HG02938 (cell line): ENCODE measurements around the gene SLC25A33.

Experiments used
- ATAC-seq: cut with Tn5 transposase; IDR thresholded peaks from one replicate; pipeline ENCODE4 v1.9.1; 2021; ENCODE audit warnings: mild to moderate bottlenecking, moderate library complexity; ENCODE audit not compliant: unreplicated experiment

SLC25A33 gene

DNA sequence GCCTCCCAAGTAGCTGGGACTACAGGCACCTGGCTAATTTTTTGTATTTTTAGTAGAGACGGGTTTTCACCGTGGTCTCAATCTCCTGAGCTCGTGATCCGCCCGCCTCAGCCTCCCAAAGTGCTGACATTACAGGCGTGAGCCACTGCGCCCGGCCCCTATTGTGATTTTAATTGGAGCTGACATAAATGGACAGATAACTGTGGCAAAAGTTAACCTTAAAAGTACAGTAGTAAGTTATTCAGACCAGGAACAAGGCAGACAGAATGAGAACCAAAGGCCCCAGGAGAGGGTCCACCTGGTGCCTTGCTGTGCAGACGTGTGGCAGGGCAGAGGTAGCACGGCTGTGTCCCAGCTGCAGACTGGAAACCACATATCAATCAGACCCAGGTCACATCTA, 60.5 kb downstream of the SLC25A33 start:
- ATAC-seq, result no peak

DNA sequence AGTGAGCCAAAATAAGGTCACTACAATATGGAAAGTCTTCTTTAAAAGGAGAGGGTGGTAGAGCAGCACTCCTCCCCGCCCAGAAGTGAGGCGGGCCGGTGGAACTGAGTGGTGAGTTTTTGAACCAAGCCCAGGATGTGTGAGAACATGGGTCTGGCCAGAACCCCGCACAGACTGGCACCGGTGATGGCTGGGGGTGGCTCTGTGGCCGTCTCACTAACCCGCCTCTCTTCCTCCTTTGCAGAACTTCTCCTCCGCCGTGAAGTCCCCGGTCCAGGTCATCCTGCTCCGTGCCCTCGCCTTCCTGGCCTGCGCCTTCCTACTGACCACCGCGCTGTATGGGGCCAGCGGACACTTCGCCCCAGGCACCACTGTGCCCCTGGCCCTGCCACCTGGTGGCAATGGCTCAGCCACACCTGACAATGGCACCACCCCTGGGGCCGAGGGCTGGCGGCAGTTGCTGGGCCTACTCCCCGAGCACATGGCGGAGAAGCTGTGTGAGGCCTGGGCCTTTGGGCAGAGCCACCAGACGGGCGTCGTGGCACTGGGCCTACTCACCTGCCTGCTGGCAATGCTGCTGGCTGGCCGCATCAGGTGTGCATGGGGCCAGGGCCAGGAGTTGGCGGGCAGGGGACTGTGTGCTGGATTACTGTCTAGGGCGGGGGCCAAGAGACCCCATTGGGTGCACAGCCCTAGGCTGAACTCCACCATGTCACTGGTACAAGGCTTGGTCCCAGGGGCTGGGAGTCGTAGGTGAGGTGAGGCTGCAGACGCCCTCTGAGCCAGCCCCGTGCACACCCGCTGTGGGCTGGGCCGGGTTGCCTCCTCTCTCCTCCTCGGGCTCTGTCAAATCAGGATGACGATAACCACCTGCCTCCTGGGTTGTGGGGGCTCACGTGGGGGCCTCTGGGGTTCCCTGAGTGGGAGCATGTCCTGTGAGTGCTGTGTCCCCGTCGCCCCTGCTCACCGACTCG, 61.9 kb downstream of the SLC25A33 start:
- ATAC-seq, result no peak

DNA sequence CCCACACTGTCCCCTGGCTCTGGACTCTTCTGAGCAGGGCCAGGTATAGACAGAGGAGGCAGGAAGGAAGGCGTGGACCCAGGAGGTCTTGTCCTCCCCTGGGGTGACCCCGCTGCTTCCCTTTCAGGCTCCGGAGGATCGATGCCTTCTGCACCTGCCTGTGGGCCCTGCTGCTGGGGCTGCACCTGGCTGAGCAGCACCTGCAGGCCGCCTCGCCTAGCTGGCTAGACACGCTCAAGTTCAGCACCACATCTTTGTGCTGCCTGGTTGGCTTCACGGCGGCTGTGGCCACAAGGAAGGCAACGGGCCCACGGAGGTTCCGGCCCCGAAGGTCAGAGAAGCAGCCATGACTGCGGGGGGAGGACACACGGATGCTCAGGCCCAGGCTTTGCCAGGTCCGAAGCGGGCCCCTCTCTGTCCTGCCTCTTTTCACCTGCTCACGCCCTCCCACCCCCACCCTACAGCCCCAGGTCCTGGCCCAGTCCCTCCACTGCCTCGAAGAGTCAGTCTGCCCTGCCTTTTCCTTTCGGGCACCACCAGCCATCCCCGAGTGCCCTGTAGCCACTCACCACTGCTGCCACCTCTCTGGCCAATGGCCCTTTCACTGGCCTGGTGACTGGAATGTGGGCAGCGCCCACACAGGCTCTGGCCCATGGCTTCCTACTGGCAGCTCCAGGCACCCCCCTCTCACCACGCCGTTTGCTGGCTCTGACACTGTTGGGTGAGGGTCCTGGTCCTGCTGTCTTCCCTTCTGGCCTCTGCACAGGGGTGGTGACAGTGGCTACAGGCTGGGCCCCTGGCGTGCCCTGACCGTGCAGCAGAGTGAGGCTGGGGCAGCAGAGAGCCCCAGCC, 62.9 kb downstream of the SLC25A33 start:
- ATAC-seq, result no peak

DNA sequence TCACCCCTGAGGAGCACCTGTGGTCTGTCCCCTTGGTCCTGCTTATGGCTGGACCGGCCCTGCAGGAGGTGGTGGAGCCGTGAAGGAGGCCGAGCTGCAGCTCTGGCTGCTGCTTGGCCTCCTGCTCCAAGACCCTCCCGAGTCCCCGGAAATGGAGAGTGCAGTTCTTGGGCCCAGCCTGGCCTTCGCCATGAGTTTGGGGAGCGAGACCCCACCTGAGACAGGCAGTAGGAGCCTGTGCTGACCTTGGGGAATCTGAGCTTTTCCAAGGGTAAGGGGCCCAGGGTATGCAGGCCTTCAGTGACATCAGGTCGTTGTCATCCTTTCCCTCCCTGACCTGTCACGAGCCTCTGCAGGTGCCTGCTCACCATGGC, 63.5 kb downstream of the SLC25A33 start:
- ATAC-seq, result no peak

DNA sequence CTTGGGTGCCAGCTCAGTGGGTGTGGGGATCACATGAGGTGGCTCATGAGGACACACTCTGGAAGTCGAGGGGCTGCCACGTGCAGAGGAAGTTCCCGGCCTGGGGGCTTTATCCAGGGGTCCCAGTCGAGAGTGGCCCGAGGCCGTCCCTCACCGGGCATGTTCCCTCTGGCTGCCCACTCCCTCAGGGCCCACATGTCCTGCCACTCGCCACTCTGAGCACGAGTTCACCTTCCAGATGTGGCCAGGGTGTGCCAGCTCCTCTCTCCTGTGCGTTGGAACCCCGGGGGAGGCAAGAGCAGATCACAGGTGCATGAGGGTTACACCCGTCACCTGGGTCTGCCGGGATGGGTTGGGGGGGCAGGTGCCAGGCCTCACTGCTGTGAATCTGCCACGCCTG, 64.0 kb downstream of the SLC25A33 start:
- ATAC-seq, result no peak

DNA sequence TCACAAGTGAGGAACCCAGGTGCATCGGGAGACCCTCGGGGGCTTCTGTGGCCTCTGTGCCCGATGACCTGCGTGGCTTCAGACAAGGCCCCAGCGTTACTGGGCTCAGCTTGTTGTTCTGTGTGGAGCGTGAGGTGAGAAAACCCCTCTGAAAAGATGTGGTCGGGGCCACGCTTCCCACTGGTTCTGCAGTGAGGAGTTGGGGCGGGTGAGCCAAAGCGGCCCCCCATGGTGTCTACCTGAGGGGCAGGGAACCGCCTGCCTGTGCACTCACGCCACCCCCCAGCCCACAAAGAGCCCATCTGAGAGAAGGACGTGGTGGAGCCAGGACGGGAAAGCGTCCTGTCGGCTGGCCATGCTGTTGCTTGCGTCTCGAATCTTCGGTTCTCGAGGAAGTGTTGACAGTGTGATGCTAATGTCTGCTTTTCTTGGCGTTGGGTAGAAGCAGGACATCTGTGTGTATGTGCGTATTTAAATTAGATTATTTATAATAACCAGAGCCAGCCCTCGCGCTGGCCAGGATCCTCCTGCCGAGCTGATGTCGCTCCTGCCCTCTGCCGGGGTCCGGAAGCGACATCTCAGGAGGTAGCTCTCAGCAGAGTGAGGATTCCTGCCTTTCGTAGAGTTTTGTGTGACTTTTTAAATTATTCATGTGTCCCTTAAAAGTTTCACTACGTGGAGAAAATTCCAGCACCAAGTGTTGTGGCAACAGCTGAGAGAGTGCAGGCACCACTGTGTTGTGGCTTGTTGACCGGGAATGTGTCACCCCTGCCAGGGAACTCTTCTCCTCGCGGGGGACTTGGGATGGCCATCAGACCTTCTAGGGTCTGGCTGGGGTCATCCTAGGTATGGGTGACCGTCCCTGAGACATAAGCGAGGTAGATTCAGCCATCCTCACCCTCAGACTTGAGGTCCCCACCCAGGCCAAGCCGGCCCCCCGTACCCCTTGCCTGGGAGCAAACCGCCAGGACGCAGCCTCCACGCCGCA, 64.8 kb downstream of the SLC25A33 start:
- no peak for ATAC-seq

DNA sequence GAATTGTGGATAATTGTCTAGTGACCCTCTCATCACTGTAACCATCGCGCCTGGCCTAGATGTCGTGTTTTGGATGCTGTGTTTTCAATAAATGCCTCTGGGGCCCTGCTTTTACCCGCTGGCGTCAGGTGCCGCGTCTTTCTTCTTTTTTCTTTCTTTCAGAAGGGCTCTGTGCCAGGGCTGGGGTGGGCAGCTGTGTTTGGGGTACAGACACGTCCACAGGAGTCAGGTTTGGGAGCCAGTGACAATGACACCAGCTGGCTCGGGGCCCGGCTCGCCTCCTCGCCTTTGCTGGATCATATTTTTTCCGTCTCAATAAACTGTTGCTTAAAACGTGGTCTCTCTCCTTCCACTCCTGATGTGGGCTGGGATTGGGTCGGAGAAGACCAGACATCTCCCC, 65.6 kb downstream of the SLC25A33 start:
- no peak for ATAC-seq

DNA sequence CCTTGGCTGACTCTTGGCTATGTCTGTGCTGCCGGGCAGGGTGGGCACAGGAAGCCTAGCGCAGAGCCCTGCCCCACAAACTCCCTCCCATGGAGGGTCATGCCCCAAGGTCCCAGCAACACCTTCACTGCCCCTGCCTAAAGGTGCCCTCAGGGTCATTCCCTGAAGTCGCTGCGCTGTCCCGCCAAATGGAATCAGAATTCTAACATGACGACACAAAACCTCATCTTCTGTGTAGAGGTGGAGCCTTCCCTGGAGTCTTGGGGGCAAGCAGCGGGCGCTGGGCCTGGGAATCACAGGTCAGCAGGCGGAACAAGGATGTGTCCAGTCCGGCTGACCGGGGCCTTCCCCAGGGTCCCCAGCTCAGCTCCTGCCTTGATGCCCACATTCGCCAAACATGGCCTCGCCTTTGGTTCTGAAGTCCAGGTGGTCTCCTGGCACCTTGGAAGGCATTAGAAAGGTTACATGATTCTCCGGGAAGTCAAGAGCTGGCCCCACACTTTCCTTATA, 66.7 kb downstream of the SLC25A33 start:
- no peak for ATAC-seq

DNA sequence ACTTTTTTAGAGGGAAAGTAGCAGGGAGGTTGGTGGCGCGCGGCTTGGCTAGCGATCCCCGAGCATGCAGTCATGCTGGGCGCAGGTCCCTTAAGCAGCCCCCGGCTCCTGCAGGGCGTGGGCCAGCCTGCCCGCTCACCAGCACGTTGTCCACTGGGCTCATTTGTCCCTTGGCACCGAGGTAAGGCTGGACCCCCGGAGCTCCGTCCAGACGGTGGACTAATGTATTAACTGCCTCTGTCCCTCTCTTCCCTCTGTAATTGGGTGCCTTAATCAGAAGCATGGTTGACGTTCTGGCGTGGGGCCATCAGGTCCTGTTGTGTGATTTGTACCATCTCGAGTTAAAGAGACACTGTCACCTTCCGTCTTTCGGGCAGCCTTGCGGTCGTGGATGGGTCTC, 67.2 kb downstream of the SLC25A33 start:
- no peak for ATAC-seq

DNA sequence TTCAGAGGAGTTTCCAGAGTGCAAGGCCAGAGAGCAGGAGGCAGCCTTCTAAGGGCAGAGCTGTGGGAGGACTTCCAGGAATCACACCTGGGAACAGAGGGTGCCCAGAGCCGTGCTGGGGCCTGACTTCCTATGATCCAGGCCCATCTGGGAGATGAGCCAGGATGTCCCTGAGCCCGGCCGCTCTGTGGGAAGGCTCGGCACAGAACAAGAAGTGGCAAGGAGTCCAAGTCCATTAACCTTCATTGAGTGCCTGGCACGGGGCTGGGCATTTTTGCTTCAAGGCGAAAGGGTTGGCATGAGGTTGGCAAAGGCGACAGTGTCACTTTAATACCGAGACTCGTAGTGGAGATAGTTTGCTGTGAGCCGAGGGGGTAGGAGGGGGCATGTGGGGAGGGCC, 67.7 kb downstream of the SLC25A33 start:
- no peak for ATAC-seq

DNA sequence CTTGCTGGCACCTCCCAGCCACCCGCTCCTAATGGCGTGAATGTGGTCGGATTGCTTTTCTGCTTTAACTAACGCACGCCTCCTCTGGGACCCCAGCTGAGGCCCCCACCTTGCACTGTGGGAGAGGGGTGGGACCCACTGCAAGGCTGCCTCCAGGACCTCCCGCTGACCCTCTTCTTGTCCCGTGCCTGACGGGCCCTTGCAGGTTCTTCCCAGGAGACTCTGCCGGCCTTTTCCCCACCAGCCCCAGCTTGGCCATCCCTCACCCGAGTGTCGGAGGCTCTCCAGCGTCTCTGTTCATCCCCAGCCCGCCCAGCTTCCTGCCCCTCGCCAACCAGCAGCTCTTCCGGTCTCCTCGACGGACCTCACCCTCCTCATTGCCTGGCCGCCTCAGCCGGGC, 68.1 kb downstream of the SLC25A33 start:
- no peak for ATAC-seq

DNA sequence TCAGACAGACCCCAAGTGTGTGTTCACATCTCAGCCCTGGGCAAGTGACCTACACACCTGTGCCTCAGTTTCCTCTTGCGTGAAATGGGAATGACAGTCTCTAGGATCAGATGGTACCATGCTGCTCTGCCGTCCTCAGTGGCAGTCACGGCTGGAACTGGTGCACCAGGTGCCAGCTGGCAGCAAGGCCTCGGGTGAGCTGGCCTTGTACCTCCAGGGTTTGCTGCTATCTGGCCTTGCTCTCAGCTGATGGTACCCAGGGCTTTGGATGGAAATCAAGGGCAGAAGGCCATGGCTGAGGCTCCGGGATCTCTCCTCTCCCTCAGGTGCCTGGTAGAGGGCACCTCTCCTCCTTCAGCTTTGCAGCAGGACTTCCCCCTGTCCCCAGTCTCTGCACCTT, 70.7 kb downstream of the SLC25A33 start:
- ATAC-seq, result no peak

DNA sequence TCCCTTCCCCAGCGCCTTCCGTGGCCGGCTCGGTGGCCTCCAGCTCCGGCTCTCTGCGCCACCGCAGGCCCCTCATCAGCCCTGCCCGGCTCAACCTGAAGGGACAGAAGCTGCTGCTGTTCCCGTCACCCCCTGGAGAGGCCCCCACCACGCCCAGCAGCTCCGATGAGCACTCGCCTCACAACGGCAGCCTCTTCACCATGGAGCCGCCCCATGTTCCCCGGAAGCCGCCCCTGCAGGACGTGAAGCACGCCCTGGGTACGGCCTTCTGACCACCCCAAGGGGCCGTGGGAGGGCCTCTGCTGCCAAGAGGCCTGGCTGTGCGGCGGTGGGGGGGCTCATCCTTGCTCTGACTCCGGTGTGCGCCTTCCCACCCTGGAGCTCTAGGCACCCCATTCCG, 71.3 kb downstream of the SLC25A33 start:
- no peak for ATAC-seq

DNA sequence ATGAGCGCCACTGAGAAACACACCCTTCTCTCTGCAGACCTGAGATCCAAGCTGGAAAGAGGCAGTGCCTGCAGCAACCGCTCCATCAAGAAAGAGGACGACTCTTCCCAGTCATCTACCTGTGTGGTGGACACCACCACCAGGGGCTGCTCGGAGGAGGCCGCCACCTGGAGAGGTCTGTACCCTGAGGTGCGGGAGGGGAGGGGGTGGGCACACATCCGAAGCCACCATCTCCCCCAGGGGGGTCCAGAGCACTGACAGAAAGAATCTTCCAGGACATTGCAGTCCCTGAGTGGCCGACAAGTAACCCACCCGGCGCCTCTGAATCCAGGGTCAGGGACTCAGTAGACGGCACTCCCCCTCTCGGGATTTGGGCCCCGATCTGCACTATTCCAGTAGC, 72.5 kb downstream of the SLC25A33 start:
- ATAC-seq, result no peak

DNA sequence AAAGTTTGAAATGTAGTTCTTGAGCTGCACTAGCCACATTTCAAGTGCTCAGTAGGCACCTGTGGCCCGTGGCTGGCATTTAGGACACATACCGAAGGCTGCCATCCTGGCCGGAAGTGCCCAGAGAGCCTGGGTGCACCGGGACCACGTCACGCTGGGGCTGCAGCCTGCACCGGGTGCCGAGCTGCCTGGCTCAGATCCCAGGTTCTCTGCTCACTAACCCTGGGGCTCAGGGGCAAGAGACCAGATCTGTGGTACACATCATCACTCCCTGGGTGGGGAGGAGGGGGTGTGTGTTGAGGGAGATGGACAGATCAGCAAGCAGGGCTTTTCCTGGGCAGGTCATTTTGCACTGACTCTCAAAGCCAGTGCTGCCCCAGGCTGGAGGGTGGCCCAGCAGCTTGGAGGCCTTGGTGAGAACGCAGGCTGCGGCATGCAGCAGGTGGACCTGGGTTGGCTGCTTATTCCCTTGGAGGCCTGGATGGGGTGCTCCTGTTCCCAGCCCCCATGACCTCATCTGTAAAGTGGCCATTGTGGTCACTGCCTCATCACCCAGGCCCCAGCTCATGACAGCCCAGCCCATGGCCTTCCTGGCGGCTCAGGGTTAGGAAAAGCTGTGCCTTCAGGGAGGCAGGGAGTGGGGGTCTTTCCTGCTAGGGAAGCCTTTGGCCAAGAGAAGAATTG, 73.0 kb downstream of the SLC25A33 start:
- no peak for ATAC-seq

DNA sequence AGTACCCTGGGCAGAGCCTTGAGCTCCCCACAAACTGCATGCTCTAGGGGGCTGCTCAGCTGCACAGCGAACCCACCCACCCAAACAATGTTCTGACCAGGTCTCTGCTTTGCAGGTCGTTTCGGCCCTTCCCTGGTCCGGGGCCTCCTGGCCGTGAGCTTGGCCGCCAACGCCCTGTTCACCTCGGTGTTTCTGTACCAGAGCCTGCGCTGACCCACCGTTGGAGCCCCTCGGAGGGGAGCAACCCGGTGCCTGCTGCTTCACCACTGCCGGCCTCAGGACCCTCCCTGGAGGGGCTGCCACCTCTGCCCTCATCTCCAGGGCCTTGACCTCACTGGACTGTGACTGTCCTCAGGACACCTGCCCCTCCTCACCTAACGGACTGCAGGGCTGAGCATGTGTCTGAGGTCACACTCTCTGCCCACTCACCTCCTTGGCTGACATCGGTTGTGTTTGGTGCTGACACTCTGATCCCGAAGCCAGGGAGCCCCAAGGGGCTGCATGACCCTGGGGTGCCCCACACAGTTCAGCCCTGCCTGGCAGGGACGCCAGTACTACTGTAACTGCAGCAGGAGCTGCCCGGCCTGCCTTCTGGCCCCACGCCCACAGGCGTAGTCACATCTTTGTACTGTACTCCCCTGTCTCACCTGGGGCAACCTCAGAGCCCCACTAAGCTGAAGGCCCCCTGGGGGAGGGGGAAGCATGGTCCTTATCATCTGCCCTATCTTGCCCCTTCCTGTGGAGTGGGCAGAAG, 73.8 kb downstream of the SLC25A33 start:
- ATAC-seq, result no peak

DNA sequence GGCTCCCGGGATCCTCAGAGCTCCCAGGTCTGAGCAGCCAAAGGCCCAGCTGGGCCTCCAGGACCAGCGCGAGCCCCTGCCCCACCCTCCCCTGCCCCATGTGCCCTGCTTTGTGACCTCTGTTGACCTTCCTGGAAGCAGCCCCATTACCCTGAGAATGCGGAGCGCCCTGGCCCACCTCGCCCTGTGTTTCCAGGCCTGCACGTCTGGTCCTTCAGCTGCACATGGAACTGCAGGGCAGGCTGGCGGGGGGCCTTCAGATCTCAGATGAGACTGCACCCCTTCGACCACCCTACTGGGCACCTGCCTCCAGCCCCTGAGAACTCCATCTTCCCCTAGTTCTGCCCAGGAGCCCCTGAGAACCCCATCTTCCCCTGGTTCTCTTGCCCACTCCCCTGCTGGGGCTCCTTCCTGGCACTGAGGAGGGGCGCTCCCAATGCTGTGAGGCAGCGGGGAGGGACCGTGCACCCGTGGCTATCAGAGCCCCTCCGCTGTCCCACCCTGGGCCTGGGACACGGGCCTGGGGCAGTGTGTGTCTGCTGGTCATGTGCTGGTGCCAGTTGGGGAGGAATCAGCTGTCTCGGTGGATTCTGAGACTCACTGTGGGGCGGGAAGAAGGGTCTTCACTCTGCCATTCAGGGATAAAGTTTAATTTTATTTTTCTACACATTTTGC, 74.5 kb downstream of the SLC25A33 start:
- ATAC-seq, result no peak

DNA sequence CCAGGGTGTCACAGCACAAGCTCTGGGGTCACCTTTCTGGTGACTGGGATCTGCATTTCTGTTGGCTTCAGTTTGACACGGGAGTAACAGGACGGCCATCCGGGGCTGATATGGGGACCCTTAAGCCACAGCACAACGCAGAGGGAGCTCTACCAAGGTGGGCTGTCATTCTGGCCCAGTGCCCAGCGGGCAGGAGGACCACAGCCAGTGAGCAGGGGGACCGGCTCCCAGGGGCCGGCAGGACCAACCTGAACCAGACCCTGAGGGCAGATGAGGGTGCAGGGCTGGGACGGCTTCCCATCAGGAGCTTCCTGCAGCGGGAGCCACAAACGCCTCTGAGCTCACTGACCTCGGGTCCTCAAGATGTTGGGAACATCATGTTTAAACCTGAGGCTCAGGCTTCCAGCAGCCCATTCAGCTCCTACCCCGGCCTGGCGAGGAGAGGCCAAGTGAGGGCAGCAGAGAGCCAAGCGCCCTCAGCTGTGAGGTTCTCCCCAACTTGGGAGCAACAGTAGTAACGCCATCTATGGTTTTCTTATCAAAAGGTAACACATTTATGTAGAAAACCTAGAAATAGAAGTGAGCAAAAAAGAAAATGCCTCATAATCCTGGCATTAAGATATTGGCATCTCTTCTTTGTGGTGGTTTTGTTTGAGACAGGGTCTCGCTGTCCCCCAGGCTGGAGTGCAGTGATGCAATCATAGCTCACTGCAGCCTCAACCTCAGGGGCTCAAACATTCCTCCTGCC, 76.2 kb downstream of the SLC25A33 start:
- no peak for ATAC-seq
